Measurements from ENCODE around the gene GDI1.
"Not testable (repeated sequence)": the region's sequence is repeated elsewhere in the genome, so short reads cannot be mapped to it uniquely, and the experiment has no call there.

Gene GDI1

DNA sequence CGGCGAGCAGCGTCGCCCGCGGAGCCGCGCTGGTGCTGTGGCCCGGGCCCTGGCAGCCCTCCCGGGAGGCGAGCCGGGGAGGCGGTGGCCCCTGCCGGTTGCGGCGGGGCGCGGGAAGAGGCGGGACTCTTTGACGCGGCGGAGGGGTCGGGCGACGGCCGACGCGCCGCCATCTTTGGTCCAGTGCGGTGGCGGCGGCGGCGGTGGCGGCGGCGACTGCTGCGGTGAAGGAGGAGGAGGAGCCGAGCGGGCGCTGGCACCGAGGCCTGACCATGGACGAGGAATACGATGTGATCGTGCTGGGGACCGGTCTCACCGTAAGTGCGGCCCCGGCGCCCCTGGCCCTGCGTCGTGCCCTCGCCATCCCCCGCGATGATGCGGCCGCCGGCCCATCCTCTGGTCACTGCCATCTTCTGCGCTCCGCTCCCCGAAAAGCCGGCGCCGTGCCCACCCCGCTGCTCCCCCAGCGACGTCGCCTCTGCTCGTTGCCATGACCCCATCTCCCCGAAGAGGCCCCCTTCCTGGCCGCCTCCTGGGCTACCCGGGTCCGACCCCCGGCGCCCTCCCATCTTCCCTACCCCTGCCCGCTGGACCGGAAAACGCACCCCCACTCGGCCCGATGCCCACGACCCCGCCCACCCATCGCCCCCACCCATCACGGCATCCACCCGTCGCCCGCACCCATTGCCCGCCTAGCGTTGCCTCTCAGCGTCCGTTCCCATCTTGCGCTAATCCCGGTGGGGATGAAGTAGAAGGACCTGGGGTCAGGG, at the start of gene GDI1:
Gene GDI1 (plus strand): TSS at position 172 of the 770 bp plus-strand sequence. CDS start 101 bp downstream, at position 273.
- DNase-seq, result peak; percentile 82

- not testable (repeated sequence) for DNase-seq
These were observed 48.9 kb upstream of the GDI1 start for GRCh38 chrX:154388094-154388493.

GRCh38 chrX:154388649-154389048, 48.3 kb upstream of the GDI1 start:
- not testable (repeated sequence) for DNase-seq

DNA sequence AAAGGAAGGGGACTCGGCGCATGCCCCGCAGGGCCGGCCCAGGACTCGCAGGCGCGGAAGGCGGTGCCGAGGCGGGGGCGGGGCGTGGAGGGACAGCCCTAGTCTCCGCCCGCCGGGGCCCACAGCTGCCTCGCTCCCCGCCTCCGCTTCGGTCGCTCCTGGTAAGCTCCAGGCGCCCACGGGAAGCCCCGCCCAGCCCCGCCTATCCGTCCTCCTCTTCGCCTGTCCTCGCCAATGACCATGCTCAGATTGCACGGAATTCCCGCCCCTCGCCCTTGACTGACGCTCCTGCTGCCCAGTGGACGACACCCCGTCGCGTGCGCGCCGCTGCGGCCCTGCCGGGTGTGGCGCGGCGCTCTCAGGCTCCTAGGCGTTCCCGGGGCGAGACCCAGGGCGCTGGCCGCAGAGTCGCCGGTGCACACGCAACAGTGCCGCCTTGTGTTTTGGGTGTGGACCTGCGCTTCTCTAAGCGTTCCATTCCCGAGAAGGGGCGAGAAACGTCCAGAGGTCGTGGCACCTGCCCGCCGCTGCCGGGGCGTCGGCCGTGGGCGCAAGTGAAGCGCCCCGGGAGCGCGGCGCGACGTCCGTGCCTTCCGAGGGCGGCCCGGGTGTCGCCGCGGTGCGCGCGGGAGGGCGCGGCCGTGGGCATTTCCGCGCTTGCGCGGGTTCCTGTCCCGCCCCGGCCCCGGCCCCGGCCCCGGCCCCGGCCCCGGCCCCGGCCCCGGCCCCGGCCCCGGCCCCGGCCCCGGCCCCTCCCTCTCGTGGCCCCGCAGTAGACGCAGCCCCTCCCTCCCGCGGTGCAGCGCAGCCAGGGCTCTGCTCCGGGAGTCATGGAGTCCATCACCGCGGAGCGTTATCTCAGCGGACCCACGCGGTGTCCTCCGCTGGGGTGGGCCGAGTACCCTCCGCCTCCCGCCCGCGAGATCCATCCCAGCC, 46.9 kb upstream of the GDI1 start:
- DNase-seq, result not testable (repeated sequence)

GRCh38 chrX:154396363-154396762, 40.6 kb upstream of the GDI1 start:
- not testable (repeated sequence) for DNase-seq

GRCh38 chrX:154396973-154397887, 39.7 kb upstream of the GDI1 start:
- DNase-seq, result peak; percentile 80

DNA sequence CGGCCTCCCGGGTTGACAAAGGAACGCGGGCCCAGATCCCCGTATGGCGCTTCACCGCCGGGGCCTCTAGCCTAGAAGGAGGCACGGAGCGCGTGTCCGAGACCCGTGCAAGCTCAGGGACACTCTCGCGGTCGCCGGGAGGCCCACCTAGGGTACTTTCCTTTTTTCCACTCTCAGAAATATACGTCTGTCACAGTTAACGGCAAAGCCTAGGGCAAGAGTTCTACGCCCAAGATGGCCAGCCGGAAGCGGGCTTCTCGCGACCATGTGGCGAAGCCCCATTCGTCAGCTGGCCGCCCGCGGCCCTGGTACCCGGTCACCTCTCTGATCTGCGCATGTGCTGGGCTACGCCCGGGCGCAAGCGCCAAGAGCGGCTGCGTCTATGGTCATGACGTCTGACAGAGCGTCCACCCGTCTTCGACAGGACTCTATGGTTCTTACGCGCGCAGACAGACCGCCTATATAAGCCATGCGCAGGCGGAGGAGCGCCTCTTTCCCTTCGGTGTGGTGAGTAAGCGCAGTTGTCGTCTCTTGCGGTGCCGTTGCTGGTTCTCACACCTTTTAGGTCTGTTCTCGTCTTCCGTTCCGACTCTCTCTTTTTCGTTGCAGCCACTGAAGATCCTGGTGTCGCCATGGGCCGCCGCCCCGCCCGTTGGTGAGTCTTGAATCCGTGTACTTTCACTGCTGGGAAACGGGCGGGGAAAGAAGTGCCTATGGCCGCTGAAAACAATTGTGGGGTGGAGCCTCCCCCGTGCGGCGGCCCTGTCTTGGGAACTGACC, 38.9 kb upstream of the GDI1 start, which contains the start of gene RPL10:
Gene RPL10 (plus strand): TSS at position 490 of the 780 bp plus-strand sequence. CDS start 143 bp downstream, at position 633.
- DNase-seq, result peak; percentile 91

- peak; percentile 87 for DNase-seq
These were observed 38.1 kb upstream of the GDI1 start for GRCh38 chrX:154398668-154399526.

DNA sequence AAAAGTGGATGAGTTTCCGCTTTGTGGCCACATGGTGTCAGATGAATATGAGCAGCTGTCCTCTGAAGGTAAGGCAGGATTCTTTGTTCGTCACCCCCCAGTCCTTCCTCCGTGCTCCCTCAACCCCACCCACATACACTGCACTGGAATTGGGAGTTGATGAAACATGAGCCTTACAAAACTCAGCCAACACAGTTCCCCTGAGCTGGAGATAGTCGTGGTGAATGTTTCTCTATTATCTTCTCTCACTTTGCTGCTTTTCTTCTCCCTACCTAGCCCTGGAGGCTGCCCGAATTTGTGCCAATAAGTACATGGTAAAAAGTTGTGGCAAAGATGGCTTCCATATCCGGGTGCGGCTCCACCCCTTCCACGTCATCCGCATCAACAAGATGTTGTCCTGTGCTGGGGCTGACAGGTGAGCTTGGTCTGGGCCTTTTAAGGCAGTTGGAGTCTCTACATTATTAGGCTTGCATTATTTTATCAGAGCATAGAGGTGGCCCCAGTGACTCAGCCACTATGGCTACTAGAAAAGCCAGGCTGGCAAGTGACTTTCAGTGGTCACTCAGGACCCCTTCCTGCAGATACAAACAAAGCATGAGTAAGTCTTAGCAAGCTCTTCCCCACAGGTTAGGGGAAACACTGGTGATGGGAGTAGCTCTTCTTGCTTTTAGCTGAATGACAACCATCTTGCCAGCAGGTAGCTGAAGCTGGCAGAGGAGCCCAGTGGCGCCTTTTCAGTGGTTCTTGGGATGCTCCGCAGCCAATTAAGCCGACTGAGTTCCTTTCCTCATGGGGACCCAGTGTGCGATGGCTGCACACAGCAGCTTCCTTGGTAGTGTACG, 37.2 kb upstream of the GDI1 start:
- no peak for DNase-seq

GRCh38 chrX:154400369-154400817, 36.6 kb upstream of the GDI1 start:
- DNase-seq, result not testable (repeated sequence)

GRCh38 chrX:154401045-154401799, 35.7 kb upstream of the GDI1 start:
- DNase-seq, result peak; percentile 75

- DNase-seq, result peak; percentile 61
These were observed 34.9 kb upstream of the GDI1 start for GRCh38 chrX:154401918-154402621.

DNA sequence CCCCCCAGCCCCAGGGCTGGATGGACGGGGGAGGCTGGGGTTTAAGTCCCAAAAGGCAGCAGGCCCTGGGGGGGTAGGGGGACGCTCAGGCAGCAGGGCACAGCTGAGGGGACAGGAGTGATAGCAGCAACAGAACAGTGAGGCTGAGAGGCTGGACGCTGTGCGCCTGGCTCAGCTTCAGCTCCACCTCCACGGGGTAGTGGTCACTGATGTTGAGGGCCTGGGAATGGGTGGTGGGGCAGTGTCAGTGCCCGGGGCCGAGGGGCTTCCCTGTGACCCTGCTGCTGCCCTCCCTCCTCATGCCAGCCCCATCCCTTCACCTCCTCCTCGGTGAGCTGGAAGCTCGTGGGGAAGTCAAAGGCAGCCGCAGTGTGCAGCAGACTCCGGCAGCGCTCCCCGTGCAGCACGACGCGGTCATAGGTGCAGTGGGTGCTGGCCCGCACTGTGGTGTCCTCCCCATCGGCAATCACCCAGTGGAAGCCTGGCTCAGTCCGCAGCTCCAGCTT, 34.3 kb upstream of the GDI1 start:
- DNase-seq, result no peak

- DNase-seq, result no peak
These were observed 33.8 kb upstream of the GDI1 start for GRCh38 chrX:154403192-154403591.

DNA sequence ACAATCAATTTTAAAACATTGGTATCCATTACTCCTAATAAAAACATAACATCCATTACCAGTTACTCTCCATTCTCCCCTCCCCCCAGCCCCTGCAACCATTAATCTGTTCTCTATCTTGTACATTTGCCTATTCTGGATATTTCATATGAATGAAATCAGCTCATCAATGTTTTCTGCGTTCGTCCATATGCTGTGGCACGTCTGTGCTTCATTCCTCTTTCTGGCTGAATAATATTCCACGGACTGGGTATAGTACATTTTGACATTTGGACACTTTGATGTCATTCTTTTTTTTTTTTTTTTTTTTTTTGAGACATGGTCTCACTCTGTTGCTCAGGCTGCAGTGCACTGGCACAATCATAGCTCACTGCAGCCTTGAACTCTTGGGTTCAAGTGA, 33.1 kb upstream of the GDI1 start:
- no peak for DNase-seq

GRCh38 chrX:154404625-154405192, 32.2 kb upstream of the GDI1 start:
- DNase-seq, result no peak

GRCh38 chrX:154408659-154409221, 28.2 kb upstream of the GDI1 start:
- no peak for DNase-seq

Measured in activated CD8-positive, alpha-beta memory T cell treated with anti-CD3 and anti-CD28 coated beads, Interleukin-2, amount 50 U/mL, for 48 hours (primary cell).